ENCODE measurements around the gene ZNF467. TPM values are rescaled to one million over a fixed set of nuclear protein-coding genes. Genes with fewer than 3 reads are reported as not detected.
A peak's percentile ranks its signal among the peaks of the same experiment; 100 is the strongest.

The ZNF467 gene
- total RNA-seq, 2 donors from 2014 or later = 0.91 to 2.5 TPM

DNA sequence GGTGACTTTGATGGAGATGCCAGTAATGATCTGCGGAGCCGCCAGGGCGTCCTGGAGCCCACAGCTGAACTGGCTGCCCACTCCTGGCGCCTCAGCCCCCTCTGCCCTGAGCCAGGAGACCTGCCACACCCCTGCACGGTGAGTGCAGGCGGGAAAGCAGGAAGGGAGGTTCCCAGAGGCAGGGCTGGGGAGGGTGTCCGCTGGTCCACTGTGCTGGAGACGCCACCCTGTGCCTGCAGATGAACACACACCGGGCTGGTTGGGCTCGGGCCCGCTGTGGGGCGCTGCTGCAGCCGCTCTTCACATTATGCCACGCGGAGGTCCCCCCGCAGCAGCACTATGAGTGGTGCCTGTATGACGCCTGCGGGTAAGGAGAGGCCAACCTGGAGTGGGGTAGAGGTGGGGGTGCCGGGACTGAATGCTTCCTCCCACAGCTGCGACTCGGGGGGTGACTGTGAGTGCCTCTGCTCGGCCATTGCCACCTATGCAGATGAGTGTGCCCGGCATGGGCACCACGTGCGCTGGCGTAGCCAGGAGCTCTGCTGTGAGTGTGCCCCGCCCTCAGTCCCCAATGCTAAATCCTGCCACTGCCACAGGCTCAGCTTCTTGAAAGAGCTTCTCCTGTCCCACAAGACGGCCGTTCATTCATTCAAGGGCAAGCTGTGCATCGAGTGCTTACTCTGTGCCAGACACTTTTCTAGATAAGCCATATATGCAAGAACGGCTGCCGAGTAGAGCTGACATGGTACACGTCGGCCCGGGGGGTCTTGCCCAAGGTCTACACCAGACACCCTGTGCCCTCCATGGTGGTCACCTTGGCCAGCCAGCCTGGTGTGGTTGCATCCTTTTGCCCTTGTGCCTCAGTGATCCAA lies 14.3 kb upstream of the ZNF467 start:
- WGBS, 2 experiments (ENCODE audit: insufficient coverage in 1 of 2, insufficient read length in 1 of 2) = 74 to 96% methylated on average over 13 to 35 of the region's 35 CpGs
- Histone ChIP-seq H3K9ac (ENCODE audit: extremely low read depth, low read length, poor library complexity, severe bottlenecking) (no peak overlapping the region), H3K4me3 (ENCODE audit: low read length) (no peak overlapping the region)

GRCh38 chr7:149785983-149786382 lies 12.6 kb upstream of the ZNF467 start:
- TF ChIP-seq CTCF (conservative IDR thresholded peaks at IDR 0.05) = no peak
- WGBS, 2 experiments (ENCODE audit: insufficient coverage in 1 of 2, insufficient read length in 1 of 2) = 90% methylated on average over 4 to 9 of the region's 9 CpGs
- no peak overlapping the region for H3K27ac ChIP-seq (ENCODE audit: low read depth, low read length)
- no peak for DNase-seq
- peaks cover 67% of the 10 kb centered on the region for H3K27me3 Mint-ChIP-seq (ENCODE audit: insufficient read depth)
- H3K27me3 ChIP-seq (ENCODE audit: control insufficient read depth, insufficient read depth, low read length, poor library complexity, severe bottlenecking) = peaks cover 43% of the 10 kb centered on the region
- H3K36me3 ChIP-seq (ENCODE audit: control insufficient read depth, insufficient read depth, low read length) = no peaks in the 10 kb centered on the region
- H3K4me3 ChIP-seq (ENCODE audit: low read length) = no peak overlapping the region
- no peaks in the 10 kb centered on the region for H3K36me3 Mint-ChIP-seq (ENCODE audit: low read depth)
- H3K9me3 ChIP-seq (ENCODE audit: control insufficient read depth, low read length) = no peaks in the 10 kb centered on the region
- no peaks in the 10 kb centered on the region for H3K4me1 Mint-ChIP-seq
- no peak overlapping the region for H3K4me3 Mint-ChIP-seq
- no peaks in the 10 kb centered on the region for H3K9me3 Mint-ChIP-seq
- H3K9ac ChIP-seq (ENCODE audit: extremely low read depth, low read length, poor library complexity, severe bottlenecking) = no peak overlapping the region
- H3K27ac Mint-ChIP-seq = no peak overlapping the region
- H3K4me1 ChIP-seq (ENCODE audit: control insufficient read depth, insufficient read depth, low read length) = no peaks in the 10 kb centered on the region

More for the DNA sequence above, 14.3 kb upstream of the ZNF467 start:
- Mint-ChIP-seq H3K9me3 (no peaks in the 10 kb centered on the region), H3K36me3 (ENCODE audit: low read depth) (no peaks in the 10 kb centered on the region), H3K4me3 (no peak overlapping the region), H3K27me3 (ENCODE audit: insufficient read depth) (peaks cover 70% of the 10 kb centered on the region), H3K4me1 (no peaks in the 10 kb centered on the region), H3K27ac (no peak overlapping the region)
- Histone ChIP-seq H3K9me3 (ENCODE audit: control insufficient read depth, low read length) (no peaks in the 10 kb centered on the region), H3K27me3 (ENCODE audit: control insufficient read depth, insufficient read depth, low read length, poor library complexity, severe bottlenecking) (peaks cover 47% of the 10 kb centered on the region), H3K36me3 (ENCODE audit: control insufficient read depth, insufficient read depth, low read length) (no peaks in the 10 kb centered on the region), H3K27ac (ENCODE audit: low read depth, low read length) (no peak overlapping the region), H3K4me1 (ENCODE audit: control insufficient read depth, insufficient read depth, low read length) (no peaks in the 10 kb centered on the region)
- peak; percentile 73 for DNase-seq
- TF ChIP-seq CTCF (conservative IDR thresholded peaks at IDR 0.05) = peak; percentile 48

DNA sequence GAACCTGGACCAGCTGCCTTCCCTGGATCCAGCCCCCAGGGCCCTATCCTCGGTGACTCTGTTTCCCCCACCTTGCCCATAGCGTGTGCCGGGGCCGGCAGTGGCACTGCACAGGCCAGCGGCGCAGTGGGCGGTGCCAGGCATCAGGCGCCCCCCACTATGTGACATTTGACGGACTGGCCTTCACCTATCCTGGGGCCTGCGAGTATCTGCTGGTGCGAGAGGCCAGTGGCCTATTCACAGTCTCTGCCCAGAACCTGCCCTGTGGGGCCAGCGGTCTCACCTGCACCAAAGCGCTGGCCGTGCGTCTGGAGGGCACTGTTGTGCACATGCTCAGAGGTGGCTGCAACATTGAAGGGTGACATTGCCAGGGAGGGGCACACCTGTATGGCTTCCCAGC lies 12.0 kb upstream of the ZNF467 start:
- H3K4me3 Mint-ChIP-seq = no peak overlapping the region
- H3K4me1 ChIP-seq (ENCODE audit: control insufficient read depth, insufficient read depth, low read length) = no peaks in the 10 kb centered on the region
- no peak overlapping the region for H3K9ac ChIP-seq (ENCODE audit: extremely low read depth, low read length, poor library complexity, severe bottlenecking)
- H3K27ac ChIP-seq (ENCODE audit: low read depth, low read length) = no peak overlapping the region
- WGBS, 2 experiments (ENCODE audit: insufficient coverage in 1 of 2, insufficient read length in 1 of 2) = 92 to 96% methylated on average over 12 to 15 of the region's 15 CpGs
- no peaks in the 10 kb centered on the region for H3K36me3 ChIP-seq (ENCODE audit: control insufficient read depth, insufficient read depth, low read length)
- no peak for TF ChIP-seq CTCF (conservative IDR thresholded peaks at IDR 0.05)
- peaks cover 61% of the 10 kb centered on the region for H3K27me3 Mint-ChIP-seq (ENCODE audit: insufficient read depth)
- no peak for DNase-seq
- peaks cover 37% of the 10 kb centered on the region for H3K27me3 ChIP-seq (ENCODE audit: control insufficient read depth, insufficient read depth, low read length, poor library complexity, severe bottlenecking)
- H3K4me1 Mint-ChIP-seq = no peaks in the 10 kb centered on the region
- H3K9me3 ChIP-seq (ENCODE audit: control insufficient read depth, low read length) = no peaks in the 10 kb centered on the region
- no peak overlapping the region for H3K4me3 ChIP-seq (ENCODE audit: low read length)
- no peaks in the 10 kb centered on the region for H3K9me3 Mint-ChIP-seq
- no peak overlapping the region for H3K27ac Mint-ChIP-seq
- no peaks in the 10 kb centered on the region for H3K36me3 Mint-ChIP-seq (ENCODE audit: low read depth)

Data from endodermal cell (in vitro differentiated cells).